Measurements from ENCODE around the gene AGFG1.

The AGFG1 gene

GRCh38 chr2:227462972-227463931 is 8.7 kb upstream of the AGFG1 start:
- no peak for DNase-seq

GRCh38 chr2:227464361-227464760 is 7.6 kb upstream of the AGFG1 start:
- no peak for DNase-seq

- DNase-seq, result no peak
These were observed 7.1 kb upstream of the AGFG1 start for GRCh38 chr2:227464851-227465250.

GRCh38 chr2:227466887-227467600 is 4.9 kb upstream of the AGFG1 start:
- no peak for DNase-seq

GRCh38 chr2:227471412-227471811 is 544 bp upstream of the AGFG1 start:
- DNase-seq, result no peak

GRCh38 chr2:227472265-227473121 is 537 bp downstream of the AGFG1 start:
- peak; percentile 53 for DNase-seq

GRCh38 chr2:227473122-227473461 is 1.1 kb downstream of the AGFG1 start:
- DNase-seq, result no peak

GRCh38 chr2:227473806-227474205 is 1.9 kb downstream of the AGFG1 start:
- no peak for DNase-seq

- DNase-seq, result no peak
These were observed 2.5 kb downstream of the AGFG1 start for GRCh38 chr2:227474410-227474809.

- DNase-seq, result no peak
These were observed 5.3 kb downstream of the AGFG1 start for GRCh38 chr2:227477291-227477690.

- no peak for DNase-seq
These were observed 8.0 kb downstream of the AGFG1 start for GRCh38 chr2:227479865-227480475.

GRCh38 chr2:227480528-227480927 is 8.6 kb downstream of the AGFG1 start:
- no peak for DNase-seq

GRCh38 chr2:227482638-227483340 is 10.8 kb downstream of the AGFG1 start:
- no peak for DNase-seq

- no peak for DNase-seq
These were observed 13.5 kb downstream of the AGFG1 start for GRCh38 chr2:227485429-227485828.

GRCh38 chr2:227486688-227487087 is 14.7 kb downstream of the AGFG1 start:
- no peak for DNase-seq

GRCh38 chr2:227488045-227488444 is 16.1 kb downstream of the AGFG1 start:
- no peak for DNase-seq

- no peak for DNase-seq
These were observed 19.4 kb downstream of the AGFG1 start for GRCh38 chr2:227491386-227491785.

- DNase-seq, result no peak
These were observed 21.6 kb downstream of the AGFG1 start for GRCh38 chr2:227493524-227493923.

GRCh38 chr2:227497158-227497557 is 25.2 kb downstream of the AGFG1 start:
- no peak for DNase-seq

- no peak for DNase-seq
These were observed 27.8 kb downstream of the AGFG1 start for GRCh38 chr2:227499627-227500300.

GRCh38 chr2:227500301-227500630 is 28.3 kb downstream of the AGFG1 start:
- no peak for DNase-seq
